ENCODE results near the gene DDX21. TPM values are rescaled to one million over a fixed set of nuclear protein-coding genes. Genes with fewer than 3 reads are reported as not detected.

DDX21 gene
- total and polyA plus RNA-seq, 9 of the 15 experiments (the other 6 are each of a cell fraction or from before 2014, with no cell fraction given) = 143 to 365 (median 281) TPM

DNA sequence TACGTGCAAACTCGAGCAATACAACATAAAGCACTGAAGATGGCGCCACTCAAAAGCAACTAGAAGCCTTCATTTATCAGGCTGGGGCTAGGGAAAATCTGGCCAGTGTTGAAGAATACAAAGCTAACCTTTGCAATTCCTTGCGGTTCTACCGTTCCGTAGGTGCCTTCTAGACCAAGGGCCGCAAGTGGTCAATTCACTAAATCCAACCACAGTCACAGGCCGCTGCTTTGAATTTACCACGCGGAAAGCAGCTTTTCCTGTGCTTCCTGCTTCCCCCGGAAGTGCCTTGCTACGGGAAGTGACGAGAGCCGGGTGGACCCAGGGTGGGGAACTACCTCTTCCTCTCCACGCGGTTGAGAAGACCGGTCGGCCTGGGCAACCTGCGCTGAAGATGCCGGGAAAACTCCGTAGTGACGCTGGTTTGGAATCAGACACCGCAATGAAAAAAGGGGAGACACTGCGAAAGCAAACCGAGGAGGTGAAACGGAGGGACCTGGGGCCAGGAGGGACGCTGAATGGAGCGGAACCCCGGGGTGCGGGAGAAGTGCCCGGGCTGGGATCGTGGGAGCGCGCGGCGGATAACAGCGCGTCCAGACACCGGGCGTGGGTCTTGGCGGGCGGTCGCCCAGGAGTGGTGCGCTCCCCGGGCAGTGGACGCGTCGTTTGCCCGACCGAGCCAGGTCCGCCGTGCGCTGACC lies at the start of gene DDX21 (continued):
- no peak for TF ChIP-seq CHD1 (IDR thresholded peaks at IDR 0.05; ENCODE audit: low read length)
- no peak for TF ChIP-seq ZNF263 (CRISPR knock-in tag; IDR thresholded peaks at IDR 0.05; ENCODE audit: borderline replicate concordance)
- TF ChIP-seq TCF7 (IDR thresholded peaks at IDR 0.05; ENCODE audit: borderline replicate concordance) = no peak
- peak; percentile 58 for TF ChIP-seq POU5F1 (IDR thresholded peaks at IDR 0.05; ENCODE audit: borderline replicate concordance, low read depth, low read length, partially characterized antibody)
- no peak for TF ChIP-seq PTBP1 (IDR thresholded peaks at IDR 0.05; ENCODE audit: low read depth, low read length)
- TF ChIP-seq XRCC4 (IDR thresholded peaks at IDR 0.05; ENCODE audit: extremely low read depth, insufficient read depth, insufficient read length) = no peak
- TF ChIP-seq ZNF444 (CRISPR knock-in tag; IDR thresholded peaks at IDR 0.05) = no peak
- no peak for TF ChIP-seq TSC22D4 (tag; IDR thresholded peaks at IDR 0.05)
- TF ChIP-seq, protein P1, sequence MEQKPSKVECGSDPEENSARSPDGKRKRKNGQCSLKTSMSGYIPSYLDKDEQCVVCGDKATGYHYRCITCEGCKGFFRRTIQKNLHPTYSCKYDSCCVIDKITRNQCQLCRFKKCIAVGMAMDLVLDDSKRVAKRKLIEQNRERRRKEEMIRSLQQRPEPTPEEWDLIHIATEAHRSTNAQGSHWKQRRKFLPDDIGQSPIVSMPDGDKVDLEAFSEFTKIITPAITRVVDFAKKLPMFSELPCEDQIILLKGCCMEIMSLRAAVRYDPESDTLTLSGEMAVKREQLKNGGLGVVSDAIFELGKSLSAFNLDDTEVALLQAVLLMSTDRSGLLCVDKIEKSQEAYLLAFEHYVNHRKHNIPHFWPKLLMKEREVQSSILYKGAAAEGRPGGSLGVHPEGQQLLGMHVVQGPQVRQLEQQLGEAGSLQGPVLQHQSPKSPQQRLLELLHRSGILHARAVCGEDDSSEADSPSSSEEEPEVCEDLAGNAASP (IDR thresholded peaks at IDR 0.05) = no peak
- no peak for TF ChIP-seq RAD51 (IDR thresholded peaks at IDR 0.05; ENCODE audit: borderline replicate concordance, low read depth)
- TF ChIP-seq ZNF253 (CRISPR knock-in tag; conservative IDR thresholded peaks at IDR 0.05) = no peak
- TF ChIP-seq NFRKB (IDR thresholded peaks at IDR 0.05; ENCODE audit: low read depth) = peak; percentile 95
- TF ChIP-seq ZNF589 (CRISPR knock-in tag; IDR thresholded peaks at IDR 0.05; ENCODE audit: low read depth) = peak; percentile 53; the same call in 1 of the 2 replicates
- TF ChIP-seq BACH1 (tag; IDR thresholded peaks at IDR 0.05) = peak; percentile 14; the same call in 1 of the 2 replicates
- TF ChIP-seq PTTG1 (tag; IDR thresholded peaks at IDR 0.05; ENCODE audit: low read depth) = no peak
- TF ChIP-seq, protein P2, sequence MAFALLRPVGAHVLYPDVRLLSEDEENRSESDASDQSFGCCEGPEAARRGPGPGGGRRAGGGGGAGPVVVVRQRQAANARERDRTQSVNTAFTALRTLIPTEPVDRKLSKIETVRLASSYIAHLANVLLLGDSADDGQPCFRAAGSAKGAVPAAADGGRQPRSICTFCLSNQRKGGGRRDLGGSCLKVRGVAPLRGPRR (CRISPR knock-in tag; IDR thresholded peaks at IDR 0.05) = no peak
- peak in 1 of 2 experiments; percentile 67; a peak in 2 of 4 replicates for TF ChIP-seq TEAD1 (CRISPR knock-in tag; IDR thresholded peaks at IDR 0.05)
- TF ChIP-seq YY1 (IDR thresholded peaks at IDR 0.05; ENCODE audit: borderline replicate concordance in 1 of 3, control insufficient read depth in 1 of 3, extremely low read depth in 1 of 3, insufficient read depth in 3 of 3, insufficient read length in 1 of 3, insufficient replicate concordance in 2 of 3, low read depth in 1 of 3, low read length in 2 of 3) = peak in 2 of 3 experiments; percentile 7 to 87
- 0 out of 2 replicates have a peak, but pooled peaks have one; percentile 7 for TF ChIP-seq KLF13 (tag; IDR thresholded peaks at IDR 0.05; ENCODE audit: borderline replicate concordance, low read depth)
- TF ChIP-seq ZNF408 (CRISPR knock-in tag; IDR thresholded peaks at IDR 0.05; ENCODE audit: low read depth) = no peak

Data from K562 (cell line).